GM19455 (cell line): Measurements from ENCODE around the gene PPM1N.

Source experiments
- ATAC-seq: cut with Tn5 transposase; IDR thresholded peaks from one replicate; pipeline ENCODE4 v1.9.1; 2021; ENCODE audit not compliant: unreplicated experiment

PPM1N gene, protein sequence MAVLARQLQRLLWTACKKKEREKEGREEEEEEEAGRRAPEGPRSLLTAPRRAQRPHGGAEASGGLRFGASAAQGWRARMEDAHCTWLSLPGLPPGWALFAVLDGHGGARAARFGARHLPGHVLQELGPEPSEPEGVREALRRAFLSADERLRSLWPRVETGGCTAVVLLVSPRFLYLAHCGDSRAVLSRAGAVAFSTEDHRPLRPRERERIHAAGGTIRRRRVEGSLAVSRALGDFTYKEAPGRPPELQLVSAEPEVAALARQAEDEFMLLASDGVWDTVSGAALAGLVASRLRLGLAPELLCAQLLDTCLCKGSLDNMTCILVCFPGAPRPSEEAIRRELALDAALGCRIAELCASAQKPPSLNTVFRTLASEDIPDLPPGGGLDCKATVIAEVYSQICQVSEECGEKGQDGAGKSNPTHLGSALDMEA

DNA sequence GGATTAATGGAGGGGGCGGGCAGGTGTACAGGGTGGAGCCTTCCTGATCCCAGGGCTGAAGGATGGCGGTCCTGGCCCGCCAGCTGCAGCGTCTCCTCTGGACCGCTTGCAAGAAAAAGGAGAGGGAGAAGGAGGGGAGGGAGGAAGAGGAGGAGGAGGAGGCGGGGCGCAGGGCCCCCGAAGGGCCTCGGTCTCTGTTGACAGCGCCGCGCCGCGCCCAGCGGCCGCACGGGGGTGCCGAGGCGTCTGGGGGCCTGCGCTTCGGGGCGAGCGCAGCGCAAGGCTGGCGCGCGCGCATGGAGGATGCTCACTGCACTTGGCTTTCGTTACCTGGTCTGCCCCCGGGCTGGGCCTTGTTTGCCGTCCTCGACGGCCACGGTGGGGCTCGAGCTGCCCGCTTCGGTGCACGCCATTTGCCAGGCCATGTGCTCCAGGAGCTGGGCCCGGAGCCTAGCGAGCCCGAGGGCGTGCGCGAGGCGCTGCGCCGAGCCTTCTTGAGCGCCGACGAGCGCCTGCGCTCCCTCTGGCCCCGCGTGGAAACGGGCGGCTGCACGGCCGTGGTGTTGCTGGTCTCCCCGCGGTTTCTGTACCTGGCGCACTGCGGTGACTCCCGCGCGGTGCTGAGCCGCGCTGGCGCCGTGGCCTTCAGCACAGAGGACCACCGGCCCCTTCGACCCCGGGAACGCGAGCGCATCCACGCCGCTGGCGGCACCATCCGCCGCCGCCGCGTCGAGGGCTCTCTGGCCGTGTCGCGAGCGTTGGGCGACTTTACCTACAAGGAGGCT is at the start of gene PPM1N:
PPM1N (plus strand) TSS at position 33 of the 785 bp plus-strand sequence; CDS start at position 63, 30 bp downstream.
- ATAC-seq = no peak

DNA sequence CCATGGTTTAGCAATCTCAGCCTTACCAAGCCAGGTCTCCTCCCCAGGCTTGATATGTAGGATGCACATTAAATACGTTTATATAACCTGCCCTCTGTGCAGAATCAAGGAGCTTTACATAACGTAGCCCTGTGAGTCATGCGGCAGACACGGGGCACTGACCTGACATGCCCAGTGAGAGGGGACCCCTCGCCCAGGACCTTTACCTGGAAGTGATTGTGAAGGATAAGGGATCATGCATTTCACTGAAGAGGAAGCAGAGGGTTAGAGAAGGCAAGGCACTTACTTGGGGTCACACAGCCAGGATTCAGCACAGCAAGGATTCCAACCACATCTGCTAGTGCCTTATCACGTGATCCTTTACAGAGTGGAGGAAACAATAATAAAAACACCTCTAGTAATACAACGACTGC is 49.4 kb upstream of the PPM1N start:
- no peak for ATAC-seq

DNA sequence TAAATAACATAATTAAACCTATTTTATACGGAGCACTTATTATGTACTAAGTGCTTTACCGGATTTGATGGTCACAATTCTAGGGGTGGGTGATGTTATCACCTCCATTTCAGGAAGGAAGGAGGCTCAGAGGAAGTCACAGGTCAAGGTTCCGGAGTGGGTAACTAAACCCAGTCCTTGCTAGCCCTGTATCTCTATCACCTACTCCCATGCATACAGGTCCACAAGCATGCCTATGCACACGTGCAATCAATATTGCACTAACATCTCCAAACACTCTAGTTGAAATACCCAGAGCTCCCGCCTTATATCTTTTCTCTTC is 48.3 kb upstream of the PPM1N start:
- no peak for ATAC-seq

DNA sequence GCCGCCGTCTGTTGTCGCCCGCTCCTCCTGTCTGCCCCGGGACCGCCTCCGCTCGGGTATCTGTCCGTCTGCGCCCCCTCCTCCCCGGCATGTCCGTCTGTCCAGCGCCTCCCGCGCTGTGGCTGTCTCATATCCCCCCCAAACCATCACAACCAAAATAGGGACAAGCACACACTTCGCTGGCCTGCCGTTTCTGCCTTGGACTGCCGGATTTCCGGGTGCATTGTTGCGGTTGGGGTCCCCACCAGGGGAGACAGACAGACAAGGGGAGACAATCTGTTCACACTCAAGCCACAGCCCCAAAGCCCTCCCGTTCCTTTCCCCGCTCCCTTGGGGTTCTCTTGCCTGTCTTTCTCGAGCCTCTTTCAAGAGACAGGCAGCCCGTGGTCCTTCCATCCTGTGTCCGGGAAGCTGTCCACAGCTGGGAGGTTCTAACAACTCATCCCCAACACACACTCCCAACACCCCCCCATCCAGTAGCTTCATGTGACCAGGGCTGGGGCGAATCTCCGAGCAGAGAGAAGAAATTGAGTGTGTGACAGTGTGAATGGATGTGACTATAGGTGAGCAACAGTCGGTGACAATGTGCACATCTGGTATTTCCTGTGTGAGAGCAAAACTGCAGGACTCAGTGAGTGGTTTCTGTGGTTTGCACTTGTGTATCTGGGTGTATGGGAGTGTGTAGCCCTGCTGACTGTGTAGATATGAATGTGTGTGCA is 47.0 kb upstream of the PPM1N start:
- ATAC-seq = no peak

DNA sequence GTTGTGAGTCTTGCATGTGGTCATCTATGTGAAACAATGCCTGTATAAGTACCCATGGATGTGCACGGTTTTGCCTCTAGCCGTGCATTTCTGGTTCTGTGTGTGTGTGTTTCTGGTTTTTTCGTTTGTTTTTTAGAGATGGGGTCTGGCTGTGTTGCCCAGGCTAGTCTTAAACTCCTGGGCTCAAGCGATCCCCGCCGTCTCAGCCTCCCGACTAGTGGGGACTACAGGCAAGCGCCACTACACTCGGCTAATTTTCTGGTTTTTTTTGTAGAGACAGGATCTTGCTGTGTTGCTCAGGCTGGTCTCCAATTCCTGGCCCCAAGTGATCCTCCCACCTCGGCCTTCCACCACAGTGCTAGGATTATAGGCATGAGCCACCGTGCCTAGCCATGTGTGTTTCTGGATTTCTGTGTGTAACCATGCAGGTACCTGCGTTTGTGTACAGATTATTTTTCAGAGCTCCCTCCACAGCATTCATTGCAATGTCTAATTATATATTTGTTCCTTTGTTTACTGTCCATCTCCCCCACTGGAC is 46.3 kb upstream of the PPM1N start:
- ATAC-seq = no peak

DNA sequence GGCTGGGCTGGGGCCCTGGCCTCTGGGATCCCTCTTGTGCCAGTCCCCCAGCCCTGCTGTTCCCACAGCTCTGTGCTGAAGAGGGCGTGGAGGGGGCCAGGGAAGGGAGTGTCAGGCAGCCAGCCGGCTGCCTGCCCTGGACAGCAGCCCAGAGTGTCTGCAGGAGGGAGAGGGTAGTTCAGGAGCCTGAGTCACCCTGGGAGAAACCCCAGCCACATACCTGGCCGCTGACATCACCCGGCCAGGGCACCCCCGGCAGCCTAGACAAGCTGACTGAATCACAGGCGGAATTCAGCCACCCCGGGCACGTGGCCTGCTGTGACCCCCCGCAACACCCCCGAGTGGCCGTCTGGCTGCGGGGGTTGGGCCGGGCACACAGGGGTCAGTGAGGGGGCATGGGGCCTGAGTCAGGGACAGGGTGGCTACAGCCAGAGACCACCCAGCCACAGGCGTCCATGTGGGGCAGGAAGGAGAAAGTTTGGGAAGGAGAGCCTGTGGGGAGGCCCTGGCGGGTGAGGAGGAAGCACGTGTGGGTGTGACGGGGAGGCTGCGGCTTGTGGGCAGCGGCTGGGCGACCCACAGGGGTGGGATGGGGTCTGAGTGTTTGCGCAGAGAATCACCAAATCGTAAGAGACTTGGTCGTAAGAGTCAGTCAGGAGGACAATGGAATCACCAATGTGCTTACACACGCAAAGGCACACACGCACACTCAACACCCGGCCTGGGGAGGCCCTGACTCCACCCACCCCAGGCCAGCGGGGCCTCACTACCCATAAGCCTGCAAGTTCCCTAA is 42.3 kb upstream of the PPM1N start:
- ATAC-seq = no peak

DNA sequence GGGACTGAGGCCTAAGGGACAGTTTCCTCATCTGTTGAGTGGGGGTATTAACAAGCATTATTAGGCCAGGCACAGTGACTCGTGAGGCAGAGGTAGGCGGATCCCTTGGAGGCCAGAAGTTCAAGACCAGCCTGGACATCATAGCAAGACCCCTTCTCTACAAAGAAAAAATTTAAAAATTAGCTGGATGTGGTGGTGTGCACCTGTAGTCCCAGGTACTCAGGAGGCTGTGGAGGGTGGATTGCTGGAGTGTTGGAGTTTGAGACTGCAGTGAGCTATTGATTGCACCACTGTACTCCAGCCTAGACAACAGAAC is 41.8 kb upstream of the PPM1N start:
- ATAC-seq = no peak

DNA sequence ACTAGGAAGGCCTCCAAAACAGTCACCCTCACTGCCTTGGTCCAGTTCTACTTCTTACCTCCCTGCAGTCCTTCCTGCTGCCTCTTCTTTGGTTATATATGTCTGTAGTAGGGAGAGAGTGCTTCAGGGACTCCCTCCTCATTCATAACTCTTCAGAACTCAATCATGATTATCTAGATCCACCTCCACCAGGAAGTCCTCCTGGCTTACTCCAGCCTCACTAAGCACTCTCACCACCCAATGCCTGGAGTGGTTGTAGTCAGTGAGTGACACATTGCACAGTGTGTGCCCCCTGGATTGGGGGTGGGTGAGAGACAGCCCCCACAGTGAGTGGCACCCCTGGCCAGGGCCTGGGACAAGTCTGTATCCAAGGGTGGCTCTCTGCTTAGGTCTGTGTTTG is 40.5 kb upstream of the PPM1N start:
- ATAC-seq = no peak

DNA sequence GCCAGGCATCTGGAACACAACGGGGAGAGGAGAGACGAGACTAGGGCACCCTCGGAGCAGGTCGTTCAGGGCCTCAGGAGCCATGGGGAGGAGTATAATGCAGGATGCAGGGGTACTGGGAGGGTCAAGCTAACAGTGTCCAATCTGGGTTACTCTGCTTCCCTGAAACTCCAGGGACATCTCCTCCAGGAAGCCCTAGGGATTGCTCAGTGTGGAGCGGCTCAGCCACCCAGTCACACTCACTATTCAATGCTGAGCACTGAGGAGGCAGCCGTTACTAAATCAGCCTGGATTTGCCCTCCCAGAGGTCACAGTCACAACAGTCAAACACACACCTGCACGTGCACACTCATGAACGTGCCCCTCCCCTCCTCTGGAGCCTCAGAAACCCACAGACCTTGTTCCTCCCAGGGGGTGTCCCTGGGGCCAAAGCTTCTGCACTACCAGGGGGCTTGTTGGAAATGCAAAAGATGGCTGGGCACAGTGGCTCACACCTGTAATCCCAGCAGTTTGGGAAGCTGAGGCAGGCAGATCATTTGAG is 37.4 kb upstream of the PPM1N start:
- no peak for ATAC-seq

DNA sequence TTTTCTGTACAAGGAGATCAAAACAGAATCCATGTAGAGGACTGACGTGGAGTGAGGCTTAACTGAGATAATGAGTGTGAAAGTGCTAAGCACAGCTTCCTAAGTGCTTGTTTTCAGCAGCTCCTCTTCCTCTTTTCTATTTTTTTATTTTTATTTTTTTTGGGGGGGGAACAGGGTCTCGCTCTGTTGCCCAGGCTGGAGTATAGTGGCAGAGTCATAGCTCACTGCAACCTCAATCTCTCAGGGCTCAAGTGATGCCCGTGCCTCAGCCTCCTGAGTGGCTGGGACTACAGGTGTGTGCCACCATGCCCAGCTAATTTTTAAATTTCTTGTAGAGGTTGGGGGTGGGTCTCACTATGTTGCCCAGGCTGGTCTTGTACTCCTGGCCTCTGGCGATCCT is 36.1 kb upstream of the PPM1N start:
- no peak for ATAC-seq

DNA sequence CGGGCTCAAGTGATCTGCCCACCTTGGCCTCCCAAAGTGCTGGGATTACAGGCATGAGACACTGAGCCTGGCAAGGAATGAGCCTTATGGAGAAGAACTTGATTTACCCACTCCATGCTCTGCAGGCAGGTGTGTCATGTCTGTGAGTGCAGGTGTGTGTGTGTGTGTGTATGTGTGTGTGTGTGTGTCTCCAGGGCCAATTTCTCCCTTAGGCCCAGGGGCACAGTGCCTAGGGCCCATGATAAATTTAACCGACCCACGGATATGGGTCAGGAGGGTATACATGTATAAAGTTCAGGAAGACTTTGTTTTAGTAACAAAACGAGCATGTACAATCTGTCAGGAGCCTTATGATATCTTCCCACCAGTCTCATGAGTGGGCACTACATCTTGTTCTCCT is 35.0 kb upstream of the PPM1N start:
- ATAC-seq = no peak

DNA sequence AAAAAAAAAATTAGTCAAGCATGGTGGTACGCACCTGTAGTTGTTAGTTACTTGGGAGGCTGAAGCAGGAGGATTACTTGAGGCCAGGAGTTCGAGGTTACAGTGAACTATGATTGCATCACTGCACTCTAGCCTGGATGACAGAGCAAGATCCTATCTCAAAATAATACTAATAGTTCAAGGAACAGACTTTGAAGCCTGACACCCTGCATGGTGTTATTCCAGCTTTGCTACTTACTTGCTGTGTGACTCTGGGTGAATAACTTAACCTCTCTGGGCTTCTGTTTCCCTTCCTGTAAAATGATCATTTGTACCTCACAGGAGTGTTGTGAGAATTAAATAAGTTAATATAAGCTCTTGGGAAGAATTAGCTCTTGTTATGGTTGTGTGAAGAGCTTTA is 34.0 kb upstream of the PPM1N start:
- no peak for ATAC-seq

DNA sequence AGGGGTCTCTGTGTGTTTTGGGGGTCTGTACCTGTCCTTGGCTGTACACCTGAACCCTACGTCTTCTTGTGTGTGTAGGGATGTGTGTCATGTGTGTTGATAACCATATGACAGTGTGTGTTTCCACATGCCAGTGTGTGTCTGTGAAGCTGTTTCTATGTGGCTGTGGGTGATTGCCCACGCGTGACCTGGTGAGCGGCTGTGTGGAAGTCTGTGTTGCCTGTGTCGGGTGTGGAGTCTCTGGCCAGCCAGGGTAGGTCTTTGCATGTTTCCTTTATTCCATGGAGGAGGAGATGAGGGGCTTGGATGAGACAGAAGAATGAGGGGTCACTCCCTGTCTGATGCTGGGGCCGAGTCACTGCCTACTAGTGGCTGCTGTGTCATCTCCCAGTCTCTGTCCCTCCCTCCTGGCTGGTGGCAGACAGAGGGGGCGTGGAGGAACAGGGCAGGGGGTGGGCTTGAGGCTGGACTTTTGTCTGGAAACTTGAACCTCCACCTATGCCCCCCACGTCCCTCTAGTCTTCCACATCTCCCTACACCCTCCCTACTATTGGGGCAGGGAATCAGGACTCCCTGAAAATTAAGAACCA is 33.3 kb upstream of the PPM1N start:
- no peak for ATAC-seq

DNA sequence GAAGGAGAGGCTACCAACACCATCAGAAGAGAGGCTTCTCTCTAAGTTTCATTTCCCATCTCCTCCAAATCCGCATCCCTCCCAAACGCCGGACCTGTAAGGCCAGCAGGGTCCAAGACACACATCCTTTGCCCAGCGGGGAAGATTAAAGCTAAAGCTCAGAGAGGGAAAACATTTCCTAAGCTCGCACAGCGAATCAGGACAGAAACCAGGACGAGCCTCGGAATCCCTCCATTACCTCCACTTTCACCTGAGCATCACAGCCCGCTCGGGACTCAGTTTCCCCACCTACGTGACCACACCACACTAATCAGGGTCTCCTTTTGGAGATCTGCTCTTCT is 31.2 kb upstream of the PPM1N start:
- ATAC-seq = no peak

DNA sequence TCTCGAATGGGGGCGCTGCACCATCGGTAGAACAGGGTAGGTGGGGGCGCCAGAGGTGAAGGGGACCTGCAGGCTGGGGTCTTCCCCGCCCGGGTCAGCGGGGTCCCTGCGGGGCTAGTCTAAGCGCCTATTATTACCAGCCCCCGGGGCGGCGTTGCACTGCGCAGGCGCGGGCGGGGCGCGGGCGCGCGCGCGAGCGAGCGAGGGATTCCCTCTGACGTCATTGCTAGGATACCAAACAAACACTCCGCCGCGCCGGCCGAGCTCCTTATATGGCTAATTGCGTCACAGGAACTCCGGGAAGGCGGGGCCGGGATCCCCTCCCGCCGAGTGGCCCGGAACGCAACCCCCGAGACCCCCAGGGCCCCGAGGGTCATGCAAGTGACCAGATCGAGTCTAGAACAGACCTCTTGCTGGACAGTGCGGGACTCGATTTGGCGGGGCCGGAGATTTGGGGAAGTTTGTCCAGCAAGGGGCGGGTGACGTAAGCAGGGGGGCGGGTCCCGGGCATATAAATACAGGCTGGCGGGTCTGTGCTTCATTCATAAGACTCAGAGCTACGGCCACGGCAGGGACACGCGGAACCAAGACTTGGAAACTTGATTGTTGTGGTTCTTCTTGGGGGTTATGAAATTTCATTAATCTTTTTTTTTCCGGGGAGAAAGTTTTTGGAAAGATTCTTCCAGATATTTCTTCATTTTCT is 30.6 kb upstream of the PPM1N start, which contains the start of gene FOSB:
FOSB (plus strand) TSS at position 541 of the 703 bp plus-strand sequence. CDS start 591 bp downstream, outside the sequence.
- no peak for ATAC-seq

DNA sequence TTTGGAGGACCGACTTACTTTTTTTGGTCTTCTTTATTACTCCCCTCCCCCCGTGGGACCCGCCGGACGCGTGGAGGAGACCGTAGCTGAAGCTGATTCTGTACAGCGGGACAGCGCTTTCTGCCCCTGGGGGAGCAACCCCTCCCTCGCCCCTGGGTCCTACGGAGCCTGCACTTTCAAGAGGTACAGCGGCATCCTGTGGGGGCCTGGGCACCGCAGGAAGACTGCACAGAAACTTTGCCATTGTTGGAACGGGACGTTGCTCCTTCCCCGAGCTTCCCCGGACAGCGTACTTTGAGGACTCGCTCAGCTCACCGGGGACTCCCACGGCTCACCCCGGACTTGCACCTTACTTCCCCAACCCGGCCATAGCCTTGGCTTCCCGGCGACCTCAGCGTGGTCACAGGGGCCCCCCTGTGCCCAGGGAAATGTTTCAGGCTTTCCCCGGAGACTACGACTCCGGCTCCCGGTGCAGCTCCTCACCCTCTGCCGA is 30.0 kb upstream of the PPM1N start:
- no peak for ATAC-seq

DNA sequence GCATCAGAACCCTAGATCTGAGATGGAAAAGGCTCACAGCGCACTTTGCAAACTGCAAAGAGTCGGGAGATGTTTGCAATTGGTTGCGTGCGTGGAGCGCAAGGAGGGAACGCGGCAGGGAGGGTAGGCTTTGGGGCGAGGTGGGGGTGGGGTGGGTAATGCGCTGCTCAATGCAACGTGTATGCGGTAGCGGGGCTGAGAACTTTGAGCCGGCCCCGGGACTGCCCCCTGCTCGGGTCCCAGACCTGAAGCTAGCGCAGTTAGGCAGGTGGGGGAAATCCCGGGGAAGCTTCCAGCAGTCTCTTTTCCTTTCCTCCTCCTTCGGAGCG is 29.5 kb upstream of the PPM1N start:
- ATAC-seq = no peak

DNA sequence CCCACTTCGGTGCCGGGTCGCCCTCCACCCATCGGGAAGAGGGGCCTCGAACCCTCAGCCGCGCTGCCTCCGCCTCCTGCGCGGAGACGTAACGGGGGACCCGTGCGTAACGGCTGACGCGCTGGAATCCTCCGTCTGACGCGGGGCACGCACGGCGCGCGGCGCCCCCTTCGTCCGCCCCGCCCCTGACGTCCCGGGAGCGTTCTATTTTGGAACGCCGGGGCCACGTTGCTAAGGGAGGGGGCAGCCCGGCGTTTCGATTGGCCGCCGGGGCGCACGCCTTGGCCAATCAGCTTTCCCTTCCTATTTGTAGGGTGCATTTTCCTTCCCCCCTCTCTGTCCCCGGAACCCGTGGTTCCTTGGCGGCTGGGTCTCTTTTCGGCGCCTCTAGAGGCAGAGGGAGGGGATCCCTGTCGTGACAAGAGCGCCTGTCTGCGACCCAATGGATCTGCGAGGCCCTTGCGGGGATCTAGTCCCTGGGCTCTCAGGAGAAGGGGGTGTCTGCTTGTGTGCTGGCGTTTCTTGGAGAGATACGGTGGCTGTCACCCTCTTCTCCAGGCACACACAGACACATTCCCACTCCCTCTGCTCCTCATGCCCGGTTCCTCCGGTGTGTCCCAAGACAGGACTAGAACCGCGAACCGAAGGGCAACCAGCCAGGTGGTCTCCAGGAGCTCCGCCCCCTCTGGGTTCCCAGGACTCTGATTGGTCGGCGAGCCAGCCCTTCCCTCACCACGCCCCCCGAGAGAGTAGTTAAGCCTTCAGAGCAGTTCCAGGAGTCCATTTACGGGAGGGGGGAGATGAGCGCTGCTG is 28.9 kb upstream of the PPM1N start:
- peak; percentile 62 for ATAC-seq
